PC-3 (cell line): ENCODE measurements around the gene CTNND2. TPM values are rescaled to one million over a fixed set of nuclear protein-coding genes. Genes with fewer than 3 reads are reported as not detected.

Experiments
- ATAC-seq: fragments of 200-7000 bp; cut with Tn5 transposase; 2 replicates; pipeline ENCODE4 v1.9.1; 2020; ENCODE audit warnings: mild to moderate bottlenecking, moderate library complexity
- BruUV-seq: library from RNA; stranded (reverse); fragments of 400-500 nt; replicated peaks from 2 replicates; lab custom pipeline; 2021; lab: Mats Ljungman, UMichigan
- CTCF ChIA-PET: fragments of 300-600 bp; sonication (Branson Sonifier 250); formaldehyde crosslinking; loops from one replicate; lab custom pipeline; 2022; ENCODE audit warnings: antibody characterized with exemption; lab: Charles Lee
- POLR2A ChIA-PET: fragments of 300-600 bp; sonication (Branson Sonifier 250); formaldehyde crosslinking; loops from one replicate; lab custom pipeline; 2022; ENCODE audit warnings: antibody characterized with exemption; ENCODE audit not compliant: unreplicated experiment; lab: Charles Lee
- DNase-seq: peaks from one replicate; pipeline ENCODE4 v3.0.0-alpha.2; 2015
- H2AFZ ChIP-seq: fragments of 300-600 bp; sonication (generic); 2 replicates; pipeline ENCODE4 v1.6.0; 2016; ENCODE audit warnings: antibody characterized with exemption, low read length
- H3F3A ChIP-seq: fragments of 300-600 bp; sonication (generic); one replicate; pipeline ENCODE4 v1.6.0; 2017; ENCODE audit warnings: antibody characterized with exemption, low read length, control low read depth, mild to moderate bottlenecking; ENCODE audit not compliant: unreplicated experiment
- H3K27ac ChIP-seq: fragments of 300-600 bp; sonication (generic); 2 replicates; pipeline ENCODE4 v1.5.1; 2016; ENCODE audit warnings: mild to moderate bottlenecking, low read length
- H3K27me3 ChIP-seq: fragments of 300-600 bp; sonication (generic); 2 replicates; pipeline ENCODE4 v1.6.1; 2016; ENCODE audit warnings: low read length, mixed read lengths
- H3K36me3 ChIP-seq: fragments of 300-600 bp; sonication (generic); 2 replicates; pipeline ENCODE4 v1.6.1; 2016; ENCODE audit warnings: low read depth, mixed run types, low read length, mixed read lengths
- H3K4me1 ChIP-seq: fragments of 300-600 bp; sonication (generic); 2 replicates; pipeline ENCODE4 v1.5.1; 2016; ENCODE audit warnings: low read length; ENCODE audit not compliant: insufficient read depth
- H3K4me2 ChIP-seq: fragments of 300-600 bp; sonication (generic); 2 replicates; pipeline ENCODE4 v1.6.0; 2016; ENCODE audit warnings: low read length
- H3K4me3 ChIP-seq: fragments of 300-600 bp; sonication (generic); 2 replicates; pipeline ENCODE4 v1.5.1; 2016; ENCODE audit warnings: mild to moderate bottlenecking, low read length, mixed read lengths
- H3K79me2 ChIP-seq: fragments of 300-600 bp; sonication (generic); 2 replicates; pipeline ENCODE4 v1.6.1; 2017; ENCODE audit warnings: low read length, mixed read lengths
- H3K9ac ChIP-seq: fragments of 300-600 bp; sonication (generic); 2 replicates; pipeline ENCODE4 v1.6.0; 2016; ENCODE audit warnings: mild to moderate bottlenecking, low read length
- H3K9me2 ChIP-seq: fragments of 300-600 bp; sonication (generic); replicated peaks from 2 replicates; pipeline ENCODE4 v1.6.1; 2016; ENCODE audit warnings: mixed run types, low read length, mixed read lengths
- H3K9me3 ChIP-seq: fragments of 300-600 bp; sonication (generic); 2 replicates; pipeline ENCODE4 v1.6.1; 2016; ENCODE audit warnings: low read length, mixed read lengths
- H4K20me1 ChIP-seq: fragments of 300-600 bp; sonication (generic); 2 replicates; pipeline ENCODE4 v1.6.1; 2016; ENCODE audit warnings: low read length, mixed read lengths
- CTCF ChIP-seq: fragments of 300-600 bp; sonication (generic); conservative IDR thresholded peaks from 2 replicates; pipeline ENCODE4 v1.5.1; 2017; ENCODE audit warnings: antibody characterized with exemption, low read depth, mild to moderate bottlenecking, low read length
- EZH2 ChIP-seq: fragments of 300-600 bp; sonication (generic); IDR thresholded peaks from one replicate; pipeline ENCODE4 v1.6.1; 2017; ENCODE audit warnings: antibody characterized with exemption, mild to moderate bottlenecking, low read length; ENCODE audit not compliant: unreplicated experiment
- EZH2phosphoT487 ChIP-seq: fragments of 300-600 bp; sonication (generic); IDR thresholded peaks from 2 replicates; pipeline ENCODE4 v1.6.1; 2018; ENCODE audit warnings: mild to moderate bottlenecking, antibody characterized with exemption, low read length, borderline replicate concordance
- intact Hi-C: fragments of 100-400 bp; cut with micrococcal nuclease; formaldehyde crosslinking; loops from 2 replicates; pipeline ENCODE4 v1.9.0; 2023
- total RNA-seq: library from RNA; depleted of rRNA; stranded (reverse); fragments of >200 nt; gene quantifications from 2 replicates; pipeline ENCODE4 v1.2.3, GENCODE V29; 2014

CTNND2 gene
- total RNA-seq, 1 experiment from 2014 or later, result 1.8 TPM

- no TSS peak for BruUV-seq
- H3K4me1 ChIP-seq, result no peaks in the 10 kb centered on the region
These were observed 81.6 kb downstream of the CTNND2 start for GRCh38 chr5:11822598-11822997.

GRCh38 chr5:11815916-11816315 lies 88.3 kb downstream of the CTNND2 start:
- CTCF ChIA-PET, result no interaction called here
- no TSS peak for BruUV-seq
- Histone ChIP-seq H3K79me2 (no peaks in the 10 kb centered on the region), H3K27ac (no peak overlapping the region), H2AFZ (no peak overlapping the region), H4K20me1 (no peaks in the 10 kb centered on the region), H3K9me2 (no peaks in the 10 kb centered on the region), H3K9ac (no peak overlapping the region), H3K4me3 (no peak overlapping the region), H3K4me1 (no peaks in the 10 kb centered on the region), H3F3A (no peaks in the 10 kb centered on the region), H3K36me3 (no peaks in the 10 kb centered on the region), H3K4me2 (no peak overlapping the region), H3K27me3 (no peaks in the 10 kb centered on the region), H3K9me3 (no peaks in the 10 kb centered on the region)
- ATAC-seq (no peak), DNase-seq (no peak)
- POLR2A ChIA-PET, result no interaction called here
- TF ChIP-seq EZH2, result no peak
- intact Hi-C loops, result no loop called here

More at GRCh38 chr5:11822598-11822997, 81.6 kb downstream of the CTNND2 start:
- no peaks in the 10 kb centered on the region for H3K79me2 ChIP-seq
- H2AFZ ChIP-seq, result no peak overlapping the region
- intact Hi-C loops, result no loop called here
- H3K9me2 ChIP-seq, result no peaks in the 10 kb centered on the region
- no peak overlapping the region for H3K4me2 ChIP-seq
- TF ChIP-seq EZH2phosphoT487, result no peak
- TF ChIP-seq CTCF, result 0 out of 2 replicates have a peak, but pooled peaks have one; percentile 37
- no peak for TF ChIP-seq EZH2
- no peak overlapping the region for H3K27ac ChIP-seq
- POLR2A ChIA-PET, result no interaction called here
- H4K20me1 ChIP-seq, result no peaks in the 10 kb centered on the region
- H3K27me3 ChIP-seq, result no peaks in the 10 kb centered on the region
- H3K4me3 ChIP-seq, result no peak overlapping the region
- CTCF ChIA-PET, result no interaction called here
- DNase-seq (no peak), ATAC-seq (no peak)
- H3K9me3 ChIP-seq, result 0 out of 2 replicates have a peak, but pooled peaks cover 4% of the 10 kb centered on the region
- H3K36me3 ChIP-seq, result no peaks in the 10 kb centered on the region
- H3K9ac ChIP-seq, result no peak overlapping the region
- H3F3A ChIP-seq, result no peaks in the 10 kb centered on the region

GRCh38 chr5:11815481-11815880 lies 88.8 kb downstream of the CTNND2 start:
- Histone ChIP-seq H3K4me1 (no peaks in the 10 kb centered on the region), H2AFZ (no peak overlapping the region), H3K27me3 (no peaks in the 10 kb centered on the region), H3K36me3 (no peaks in the 10 kb centered on the region), H3K79me2 (no peaks in the 10 kb centered on the region), H3K4me2 (no peak overlapping the region), H3K9me2 (no peaks in the 10 kb centered on the region), H3F3A (no peaks in the 10 kb centered on the region), H3K27ac (no peak overlapping the region), H3K9me3 (no peaks in the 10 kb centered on the region), H3K4me3 (no peak overlapping the region), H4K20me1 (no peaks in the 10 kb centered on the region), H3K9ac (no peak overlapping the region)
- POLR2A ChIA-PET, result no interaction called here
- no TSS peak for BruUV-seq
- TF ChIP-seq EZH2phosphoT487, result no peak
- no peak for TF ChIP-seq CTCF
- no peak for TF ChIP-seq EZH2
- no peak for DNase-seq
- intact Hi-C loops, result no loop called here
- CTCF ChIA-PET, result no interaction called here
- ATAC-seq, result no peak
